GM19043 (cell line): Measurements from ENCODE around the gene SLC9A9.
A peak's percentile ranks its signal among the peaks of the same experiment; 100 is the strongest.

Experiments used
- ATAC-seq: cut with Tn5 transposase; IDR thresholded peaks from one replicate; pipeline ENCODE4 v1.9.1; 2021; ENCODE audit warnings: low read depth; ENCODE audit not compliant: unreplicated experiment

SLC9A9 gene

DNA sequence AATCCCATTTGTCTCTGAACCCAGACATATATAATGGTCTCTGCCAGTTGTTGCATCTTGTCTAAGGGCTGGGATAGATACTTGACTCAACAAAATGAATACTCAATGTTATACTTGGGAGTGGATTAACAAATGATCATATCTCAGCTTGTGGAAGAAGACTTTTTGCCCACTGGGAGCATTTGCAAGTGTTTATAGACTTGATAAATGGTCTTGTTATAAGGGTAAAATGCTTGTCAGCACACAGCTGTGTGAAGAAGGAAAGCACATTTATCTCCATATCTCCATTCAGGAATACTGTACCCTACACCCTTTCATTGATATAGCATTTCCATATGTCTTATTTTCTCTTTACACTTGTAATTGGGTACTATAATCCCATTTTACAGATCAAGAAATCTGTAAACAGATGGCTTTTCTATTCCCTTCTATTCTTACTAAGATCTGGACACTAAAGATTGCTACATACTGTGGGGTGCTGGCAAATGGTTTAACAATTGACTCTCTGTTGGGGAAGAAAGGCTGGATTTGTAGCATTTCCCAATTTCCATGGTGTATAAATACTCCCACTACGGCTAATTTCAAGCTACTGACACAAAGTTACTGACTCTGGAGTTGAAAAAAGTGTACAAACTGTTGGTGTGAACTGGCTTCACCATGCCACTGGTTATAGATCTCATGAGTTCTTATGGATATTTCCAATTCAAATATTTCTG, 574.1 kb downstream of the SLC9A9 start:
- ATAC-seq = no peak

- ATAC-seq = no peak
Measured at GRCh38 chr3:143271136-143271535, 577.1 kb downstream of the SLC9A9 start.

DNA sequence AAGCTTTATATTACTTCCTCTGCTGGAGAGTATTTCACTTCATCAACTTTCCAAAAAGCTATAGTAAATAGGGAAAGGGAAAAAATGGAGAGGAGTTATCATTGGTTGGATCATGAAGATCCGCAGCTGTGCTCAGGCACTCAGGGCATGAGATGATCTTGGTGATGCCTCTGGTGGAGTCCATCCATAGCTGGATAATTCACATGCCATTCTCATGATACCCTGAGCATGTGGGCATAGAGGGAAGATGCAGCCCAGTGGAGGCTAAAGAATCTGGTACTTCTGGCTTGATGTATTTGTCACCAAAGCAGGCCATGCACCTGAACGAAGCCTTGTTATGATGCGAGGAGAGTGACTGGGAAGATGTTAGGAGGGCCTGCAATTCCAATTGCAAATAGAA, 578.5 kb downstream of the SLC9A9 start:
- no peak for ATAC-seq

DNA sequence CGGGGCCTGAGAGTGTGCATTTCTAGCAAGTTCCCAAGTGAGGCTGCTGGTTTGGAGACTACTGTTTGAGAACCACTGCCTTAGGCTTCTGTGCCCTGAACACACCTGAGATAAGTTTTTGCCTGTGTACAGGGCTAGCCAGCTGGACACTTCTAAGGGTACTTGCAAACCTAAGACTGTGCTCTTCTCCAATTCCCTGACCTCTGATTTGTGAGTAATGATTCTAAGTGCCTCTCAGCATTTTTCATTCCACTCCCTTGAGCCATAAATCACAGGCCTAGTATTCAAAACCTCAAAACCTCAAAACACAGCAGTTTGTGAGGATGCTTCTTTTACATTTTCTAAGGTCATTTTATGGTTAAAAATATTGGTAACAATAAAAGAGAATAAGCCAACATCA, 580.3 kb downstream of the SLC9A9 start:
- no peak for ATAC-seq

GRCh38 chr3:143266927-143267326, 581.3 kb downstream of the SLC9A9 start:
- peak; percentile 73 for ATAC-seq

DNA sequence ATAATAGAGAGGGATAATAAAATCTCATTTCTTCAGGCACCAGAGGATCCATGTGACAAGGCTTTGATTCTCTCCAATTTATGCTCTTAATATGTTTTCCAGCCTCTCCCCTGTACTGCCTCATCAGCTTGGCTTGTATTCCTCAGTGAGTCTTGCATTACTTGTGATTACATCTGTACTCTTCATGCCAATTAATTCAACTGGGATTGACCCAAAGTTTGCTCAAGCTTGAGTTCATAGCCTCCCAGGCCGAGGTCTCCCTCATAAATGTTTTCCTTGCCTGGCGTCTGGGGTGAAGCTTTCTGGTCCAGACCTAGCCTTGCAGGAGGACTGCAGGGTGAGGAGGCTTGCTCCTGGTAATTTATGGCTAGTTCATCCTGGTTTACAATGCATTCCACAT, 581.8 kb downstream of the SLC9A9 start:
- no peak for ATAC-seq

GRCh38 chr3:143265501-143266070, 582.7 kb downstream of the SLC9A9 start:
- ATAC-seq = no peak

DNA sequence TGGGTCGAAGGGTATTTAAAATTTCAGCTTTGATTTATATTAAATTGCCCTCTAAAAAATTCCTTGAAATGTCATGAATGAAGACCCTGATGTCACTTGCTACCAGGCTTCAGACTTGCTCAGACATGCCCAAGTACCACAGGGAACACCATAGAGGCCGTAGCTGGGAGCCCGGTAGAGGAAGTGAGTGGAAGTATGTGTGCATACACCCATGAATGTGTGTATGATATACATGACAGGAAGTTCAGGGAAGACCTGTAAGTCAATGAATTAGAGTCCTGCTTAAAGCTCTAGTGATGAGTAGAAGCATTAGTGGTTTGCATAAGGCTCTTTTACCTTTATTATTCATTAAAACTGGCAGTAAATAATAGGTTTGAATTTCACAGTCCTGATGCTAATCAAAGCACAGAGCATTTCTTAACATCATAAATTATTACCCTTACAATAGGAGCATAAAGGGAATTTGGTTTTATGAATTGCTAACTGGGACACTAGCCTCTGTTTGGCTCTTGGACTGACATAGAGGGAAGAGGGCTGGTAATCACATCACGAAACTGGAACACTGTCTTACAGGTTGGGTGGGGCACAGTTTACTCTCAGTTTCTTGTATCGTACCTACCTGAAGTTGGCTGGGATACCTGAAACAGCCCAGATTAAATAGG, 584.3 kb downstream of the SLC9A9 start:
- ATAC-seq = no peak

DNA sequence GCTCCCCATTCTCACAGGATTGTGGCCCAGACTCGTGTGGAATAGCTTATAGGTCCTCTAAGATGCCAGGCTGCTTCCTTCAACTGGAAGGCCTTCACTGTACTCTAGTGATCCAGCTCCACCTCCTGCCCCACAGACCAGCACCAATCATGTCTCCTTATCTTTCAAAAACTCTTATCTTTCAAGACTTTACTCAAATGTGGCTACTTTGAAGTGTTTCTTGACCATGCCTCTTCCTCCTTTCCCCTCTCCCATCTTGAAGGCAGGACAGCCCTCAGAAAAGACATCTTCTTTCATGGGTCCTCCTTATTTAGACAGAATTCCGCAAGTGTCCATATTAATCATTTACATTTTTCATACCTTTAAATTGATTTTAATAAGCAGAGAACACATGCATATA, 586.4 kb downstream of the SLC9A9 start:
- no peak for ATAC-seq

DNA sequence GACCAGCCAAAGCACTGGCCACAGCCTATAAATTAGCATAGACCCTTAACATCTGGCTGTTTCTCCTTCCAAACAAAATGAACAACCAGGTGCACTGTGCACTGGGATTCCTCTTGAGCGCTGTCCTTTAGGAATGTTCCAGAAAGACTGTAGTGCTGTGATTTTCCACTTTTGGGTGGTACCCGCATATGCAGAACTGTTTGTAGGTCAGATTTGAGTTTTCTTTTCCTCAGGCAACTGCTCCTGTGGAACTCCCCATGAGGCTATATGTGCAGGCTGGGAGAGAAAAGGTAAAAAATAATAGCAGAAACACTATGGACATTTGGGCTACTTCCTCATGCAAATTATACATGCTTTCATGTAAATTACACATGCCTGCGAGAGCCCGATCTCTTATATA, 589.6 kb downstream of the SLC9A9 start:
- no peak for ATAC-seq

DNA sequence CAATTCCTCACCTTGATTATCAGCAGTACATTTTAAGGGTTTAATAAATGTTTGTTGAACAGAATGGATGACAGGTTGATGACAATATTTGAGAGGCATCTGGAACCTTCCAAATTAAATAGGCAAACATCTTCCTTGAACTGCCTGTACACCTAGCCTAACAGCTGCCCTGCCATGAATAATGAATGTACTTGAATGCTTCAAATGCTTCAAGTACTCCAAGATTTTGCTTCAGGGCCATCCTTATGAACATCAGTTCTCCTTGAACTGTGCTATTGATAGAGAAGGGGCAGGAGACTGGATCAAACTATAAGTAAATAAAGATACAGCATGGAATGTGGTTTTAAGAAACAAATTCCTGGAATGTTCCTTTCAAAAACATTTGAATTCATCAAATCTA, 591.9 kb downstream of the SLC9A9 start:
- no peak for ATAC-seq

DNA sequence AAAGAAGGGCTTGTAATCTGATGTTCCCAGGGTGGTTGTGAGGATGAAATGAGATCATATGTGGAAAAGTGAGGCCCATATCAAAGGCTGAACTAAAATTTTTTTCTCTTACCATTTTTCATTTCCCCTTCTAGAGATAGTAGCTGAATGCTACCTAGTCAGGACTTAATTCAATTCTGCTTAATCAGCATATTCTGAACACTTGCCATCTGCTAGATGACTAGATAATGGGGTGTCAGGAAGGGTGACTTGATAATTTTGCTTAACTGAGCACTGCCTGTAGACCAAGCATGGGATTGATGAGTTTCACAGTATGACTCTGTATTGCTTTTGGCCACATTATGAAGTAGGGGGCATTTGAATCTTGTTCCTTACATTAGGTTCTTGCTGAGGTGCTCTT, 592.5 kb downstream of the SLC9A9 start:
- no peak for ATAC-seq

GRCh38 chr3:143252931-143253330, 595.3 kb downstream of the SLC9A9 start:
- ATAC-seq = no peak

- ATAC-seq = no peak
Measured at GRCh38 chr3:143249014-143249413, 599.3 kb downstream of the SLC9A9 start.

- no peak for ATAC-seq
Measured at GRCh38 chr3:143247073-143247472, 601.2 kb downstream of the SLC9A9 start.

- no peak for ATAC-seq
Measured at GRCh38 chr3:143245692-143246091, 602.6 kb downstream of the SLC9A9 start.

DNA sequence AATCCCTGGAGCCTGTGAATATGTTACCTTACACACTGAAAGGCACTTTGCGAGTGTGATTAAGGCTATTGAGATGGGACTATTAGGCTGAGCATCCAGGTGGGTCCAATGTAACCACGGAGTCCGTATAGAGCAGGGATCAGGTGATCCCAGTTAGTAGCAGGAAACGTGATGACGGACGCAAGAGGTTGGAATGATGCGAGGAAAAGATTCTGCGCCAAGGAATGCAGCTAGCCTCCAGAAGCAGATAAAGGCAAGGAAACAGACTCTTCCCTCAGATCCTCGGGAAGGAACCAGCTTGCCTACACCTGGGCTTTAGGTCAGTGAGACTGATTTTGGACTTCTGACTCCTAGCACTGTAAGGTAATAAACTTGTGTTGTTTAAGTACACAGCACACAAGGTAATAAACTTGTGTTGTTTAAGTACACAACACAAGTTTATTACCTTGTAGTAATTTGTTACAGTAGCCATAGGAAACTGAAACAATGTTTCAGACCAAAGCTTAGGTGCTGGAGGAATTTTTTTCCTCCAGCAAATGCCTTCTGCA, 603.7 kb downstream of the SLC9A9 start:
- no peak for ATAC-seq

GRCh38 chr3:143243686-143244085, 604.6 kb downstream of the SLC9A9 start:
- no peak for ATAC-seq

DNA sequence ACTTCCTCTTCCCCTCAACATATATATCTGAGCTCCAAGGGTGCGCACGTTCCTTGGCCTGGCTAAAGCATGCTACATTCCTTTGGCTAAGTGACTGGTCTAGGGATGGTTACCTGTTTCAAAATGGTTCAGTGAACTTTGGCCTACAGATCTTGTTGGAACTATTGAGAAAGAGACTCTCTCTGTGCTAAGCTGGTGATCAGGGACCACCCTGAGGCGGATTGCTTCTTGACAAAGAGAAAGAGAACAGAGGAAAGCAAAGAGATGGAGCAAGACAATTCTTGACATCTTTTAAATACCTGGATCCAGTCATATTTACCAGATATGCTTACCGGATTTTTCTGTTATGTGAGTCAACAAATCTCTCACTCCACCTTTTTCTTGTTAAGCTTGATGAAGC, 605.6 kb downstream of the SLC9A9 start:
- no peak for ATAC-seq

DNA sequence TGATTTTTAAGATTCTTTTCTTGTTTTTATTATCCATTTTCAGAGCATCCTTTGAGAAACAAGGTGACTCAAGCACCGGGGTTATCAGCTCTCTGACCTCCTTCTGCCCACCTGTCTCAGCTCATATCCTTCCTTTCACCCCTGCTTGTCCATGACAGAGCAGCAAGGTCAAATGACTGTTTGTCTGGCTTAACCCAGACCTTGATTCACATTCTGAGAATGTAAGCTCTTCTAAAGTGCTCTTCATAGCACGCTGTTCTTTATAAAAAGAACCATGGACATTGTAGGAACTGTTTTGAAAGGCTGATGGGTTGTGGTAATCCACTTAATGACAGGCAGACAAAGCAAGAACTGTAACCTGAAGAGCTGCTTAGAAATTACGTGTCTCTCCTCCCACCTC, 606.2 kb downstream of the SLC9A9 start:
- no peak for ATAC-seq

- ATAC-seq = no peak
Measured at GRCh38 chr3:143241481-143241951, 606.8 kb downstream of the SLC9A9 start.

- no peak for ATAC-seq
Measured at GRCh38 chr3:143240886-143241285, 607.4 kb downstream of the SLC9A9 start.
